ENCODE results near the gene H6PD. TPM values are rescaled to one million over a fixed set of nuclear protein-coding genes. Genes with fewer than 3 reads are reported as not detected.

H6PD gene
- total RNA-seq, 1 donor from 2014 or later: 31.5 TPM

DNA sequence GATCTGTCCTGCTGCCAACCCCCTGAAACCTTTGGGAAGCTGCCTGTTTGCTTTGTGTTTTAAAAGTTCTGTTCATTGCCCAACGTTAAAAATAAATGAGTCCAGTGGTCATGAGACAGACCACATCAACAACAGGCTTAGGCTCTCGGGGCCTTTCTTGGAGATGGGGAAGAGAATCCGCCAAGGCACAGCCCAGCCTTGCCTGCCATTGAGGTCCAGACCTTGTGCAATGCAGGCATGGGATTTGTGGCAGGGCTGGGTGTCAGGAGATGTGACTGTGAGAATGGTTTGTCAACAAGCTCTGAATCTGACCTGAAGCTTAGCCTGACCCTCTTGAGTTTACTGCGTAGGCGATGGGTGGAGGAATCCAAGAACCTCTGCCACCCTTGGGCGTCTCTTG, 62.3 kb downstream of the H6PD start:
- DNase-seq (ENCODE audit: low read depth): no peak

DNA sequence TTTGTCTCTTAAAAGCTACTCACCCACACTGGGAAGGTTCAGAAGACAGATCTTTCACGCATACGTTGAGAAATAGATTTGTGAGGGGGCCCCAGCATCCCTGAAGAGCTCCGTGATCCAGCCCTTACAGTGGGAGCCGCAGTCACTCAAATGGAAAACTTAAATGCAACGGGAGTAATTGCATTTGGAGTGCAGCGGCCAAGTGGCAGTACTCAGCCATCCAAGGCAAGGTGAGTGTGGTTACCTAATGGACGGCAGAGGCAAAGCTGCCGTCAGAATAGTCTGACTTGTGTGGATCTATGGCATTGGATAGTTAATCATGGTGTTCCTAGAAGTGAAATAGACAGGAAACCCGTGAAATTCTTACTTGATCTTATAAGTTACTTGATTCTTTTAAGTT, 63.3 kb downstream of the H6PD start:
- peak; percentile 27 for DNase-seq (ENCODE audit: low read depth)

DNA sequence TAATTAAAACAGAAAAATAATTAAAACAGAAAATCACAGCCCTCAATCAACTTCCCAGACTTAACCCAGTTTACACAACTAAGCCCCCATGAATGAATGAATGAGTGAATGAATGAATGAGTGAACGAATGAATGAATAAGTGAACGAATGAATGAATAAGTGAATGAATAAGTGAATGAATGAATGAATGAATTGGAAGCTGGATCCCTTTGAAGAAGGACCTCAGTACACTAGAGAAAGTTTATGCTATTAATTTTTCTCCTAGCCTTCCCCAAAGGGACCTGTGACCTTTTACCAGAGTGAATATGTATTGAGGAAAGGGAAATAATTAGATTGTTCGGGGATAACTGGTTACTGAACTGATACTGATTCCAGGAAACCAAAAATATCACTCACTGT, 63.7 kb downstream of the H6PD start:
- no peak for DNase-seq (ENCODE audit: low read depth)

DNA sequence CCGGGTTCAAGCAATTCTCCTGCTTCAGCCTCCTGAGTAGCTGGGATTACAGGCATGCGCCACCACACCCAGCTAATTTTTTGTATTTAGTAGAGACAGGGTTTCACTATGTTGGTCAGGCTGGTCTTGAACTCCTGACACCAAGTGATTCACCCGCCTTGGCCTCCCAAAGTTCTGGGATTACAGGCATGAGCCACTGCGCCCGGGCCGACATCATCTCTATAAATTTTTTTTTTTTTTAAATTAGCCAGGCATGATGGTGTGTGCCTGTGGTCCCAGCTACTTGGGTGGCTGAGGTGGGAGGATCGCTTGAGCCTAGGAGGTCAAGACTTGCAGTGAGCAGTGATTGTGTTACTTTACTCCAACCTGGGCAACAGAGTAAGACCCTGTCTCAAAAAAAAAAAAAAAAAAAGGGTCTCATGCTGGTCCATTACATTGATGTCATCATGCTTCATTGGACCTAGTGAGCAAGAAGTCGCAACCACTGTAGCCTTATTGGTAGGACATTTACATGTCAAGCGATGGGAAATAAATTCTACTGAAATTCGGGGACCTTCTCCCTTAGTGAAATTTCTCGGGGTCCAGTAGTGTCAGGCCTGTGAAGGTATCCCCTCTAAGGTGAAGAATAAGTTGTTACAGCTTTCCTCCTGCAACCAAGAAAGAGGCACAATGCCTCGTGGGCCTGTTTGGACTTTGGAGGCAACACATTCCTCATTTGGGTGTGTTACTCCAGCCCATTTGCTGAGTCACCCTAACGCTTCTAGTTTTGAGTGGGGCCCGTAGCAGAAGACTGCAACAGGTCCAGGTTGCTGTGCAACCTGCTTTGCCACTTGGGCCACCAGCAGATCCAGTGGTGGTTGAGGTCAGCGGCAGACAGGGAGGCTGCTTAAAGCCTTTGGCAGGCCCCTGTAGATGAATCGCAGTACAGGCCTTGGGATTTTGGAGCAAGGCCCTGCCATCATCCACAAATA, 65.3 kb downstream of the H6PD start:
- peak; percentile 84 for DNase-seq (ENCODE audit: low read depth)

DNA sequence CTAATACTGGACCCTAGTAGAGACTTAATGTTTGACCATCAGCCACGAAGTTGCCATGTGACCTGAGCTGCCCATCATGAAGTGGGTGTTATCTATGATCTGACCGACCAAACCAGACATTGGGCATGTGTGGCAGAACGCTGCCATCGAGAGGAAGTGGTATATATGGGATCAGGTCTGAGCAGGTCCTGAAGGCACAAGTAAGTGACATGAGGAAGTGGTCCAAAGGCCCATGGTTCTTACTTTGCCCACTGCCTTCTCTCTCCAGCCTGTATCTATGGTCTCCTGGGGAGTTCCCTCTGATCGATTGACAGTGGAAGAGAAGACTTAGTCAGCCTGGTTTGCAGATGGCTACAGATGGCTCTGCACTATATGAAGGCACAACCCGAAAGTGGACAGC, 66.0 kb downstream of the H6PD start:
- DNase-seq (ENCODE audit: low read depth): no peak

DNA sequence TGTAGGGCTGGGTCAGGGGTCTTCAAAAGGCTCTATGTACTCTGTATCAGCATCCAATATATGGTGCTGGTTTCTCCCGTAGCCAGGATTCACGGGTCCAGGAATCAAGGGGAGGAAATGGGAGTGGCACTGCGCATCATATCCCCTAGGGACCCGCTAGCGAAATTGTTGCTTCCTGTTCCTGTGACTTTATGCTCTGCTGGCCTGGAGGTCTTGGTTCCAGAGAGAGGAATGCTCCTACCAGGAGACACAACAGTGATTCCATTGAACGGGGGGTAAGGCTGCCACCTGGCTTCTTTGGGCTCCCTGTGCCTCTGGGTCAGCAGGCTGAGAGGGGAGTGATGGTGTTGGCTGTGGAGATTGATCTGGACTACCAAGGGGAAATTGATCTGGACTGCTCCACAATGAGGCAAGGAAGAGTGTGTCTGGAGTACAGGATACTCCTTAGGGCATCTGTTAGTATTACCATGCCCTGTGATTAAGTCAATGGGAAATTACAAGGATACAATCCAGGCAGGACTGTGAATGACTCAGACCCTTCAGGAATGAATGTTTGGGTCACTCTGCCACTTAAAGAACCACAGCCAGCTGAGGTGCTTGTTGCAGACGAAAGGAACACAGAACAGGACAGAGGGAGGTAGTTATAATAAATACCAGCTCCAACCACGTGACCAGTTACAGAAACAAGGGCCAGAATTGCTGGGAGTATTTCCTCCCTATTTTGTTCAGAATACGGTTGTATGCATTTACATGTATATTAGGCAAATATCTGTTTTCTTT, 68.4 kb downstream of the H6PD start:
- peak; percentile 99 for DNase-seq (ENCODE audit: low read depth)

DNA sequence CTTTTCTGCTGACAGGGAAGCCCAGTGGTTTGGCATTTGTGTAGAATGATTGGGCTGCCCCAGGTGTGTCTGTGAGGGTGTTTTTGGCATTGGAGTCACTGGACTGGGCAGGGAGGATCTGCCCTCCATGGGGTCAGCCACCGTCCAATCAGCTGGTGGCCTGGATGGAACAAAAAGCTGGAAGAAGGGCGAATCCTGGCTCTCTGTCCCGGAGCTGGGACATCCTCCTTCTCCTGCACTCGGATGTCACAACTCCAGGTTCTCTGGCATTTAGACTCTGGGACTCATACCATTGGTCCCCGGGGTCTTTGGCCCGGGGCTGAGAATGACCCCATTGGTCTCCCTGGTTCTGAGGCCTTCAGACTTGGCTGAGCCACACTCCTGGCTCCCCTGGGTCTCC, 69.3 kb downstream of the H6PD start:
- no peak for DNase-seq (ENCODE audit: low read depth)

DNA sequence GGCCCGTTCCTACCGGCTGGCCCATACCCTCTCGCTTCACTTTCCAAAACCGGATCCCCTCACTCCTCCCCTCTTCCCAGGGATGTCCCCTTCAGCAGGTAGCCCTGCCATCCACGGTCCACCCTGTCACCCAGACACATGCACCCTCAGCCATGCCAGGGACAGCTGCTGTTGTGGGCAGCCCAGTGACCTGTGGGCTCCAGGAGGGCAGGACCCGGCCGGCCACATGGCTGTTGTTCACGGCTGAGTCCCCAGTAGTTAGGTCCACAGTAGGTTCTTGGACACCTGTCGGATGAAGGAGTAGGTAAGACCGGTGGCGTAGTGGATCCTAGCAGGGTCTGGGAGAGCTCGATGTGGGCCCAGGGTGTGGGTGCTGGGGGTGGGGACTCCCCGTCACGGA, 70.6 kb downstream of the H6PD start:
- no peak for DNase-seq (ENCODE audit: low read depth)

DNA sequence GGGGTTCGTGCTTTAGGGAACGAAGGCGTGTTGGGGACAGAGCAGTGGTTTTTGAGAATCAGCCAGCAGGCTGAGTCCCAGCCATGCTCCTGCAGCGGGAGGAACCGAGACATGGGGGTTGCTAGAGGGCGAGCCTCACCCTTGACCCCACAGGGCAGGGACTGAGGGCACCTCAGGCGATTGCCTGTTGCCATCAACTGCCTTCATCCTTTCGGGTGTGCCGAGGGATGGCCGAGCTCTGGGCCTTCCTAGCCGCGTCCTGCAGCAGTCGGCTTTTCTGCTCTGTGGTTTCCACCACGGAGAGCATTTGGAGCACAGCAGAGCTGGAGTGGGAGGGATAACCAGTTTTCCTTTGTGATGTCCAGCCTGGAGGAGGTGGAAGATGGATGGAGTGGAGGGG, 71.4 kb downstream of the H6PD start:
- no peak for DNase-seq (ENCODE audit: low read depth)

DNA sequence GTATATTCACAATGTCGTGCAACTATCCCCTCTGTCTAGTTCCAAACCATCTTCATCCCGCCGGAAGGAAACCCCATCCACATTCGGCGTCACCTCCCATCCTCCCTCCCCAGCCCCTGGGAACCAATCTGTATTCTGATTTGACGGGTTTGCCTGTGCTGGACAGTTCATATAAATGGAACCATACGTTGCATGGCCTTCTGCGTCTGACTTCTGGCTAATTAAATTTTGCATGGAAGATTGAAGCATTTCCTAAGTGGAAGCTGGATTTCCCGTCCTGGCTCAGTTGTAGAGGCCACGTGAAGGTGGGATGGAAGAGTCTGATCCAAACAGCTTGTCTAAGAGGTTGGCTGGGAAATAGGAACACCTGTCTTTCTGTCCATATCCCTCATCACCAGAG, 72.7 kb downstream of the H6PD start:
- DNase-seq (ENCODE audit: low read depth): no peak

DNA sequence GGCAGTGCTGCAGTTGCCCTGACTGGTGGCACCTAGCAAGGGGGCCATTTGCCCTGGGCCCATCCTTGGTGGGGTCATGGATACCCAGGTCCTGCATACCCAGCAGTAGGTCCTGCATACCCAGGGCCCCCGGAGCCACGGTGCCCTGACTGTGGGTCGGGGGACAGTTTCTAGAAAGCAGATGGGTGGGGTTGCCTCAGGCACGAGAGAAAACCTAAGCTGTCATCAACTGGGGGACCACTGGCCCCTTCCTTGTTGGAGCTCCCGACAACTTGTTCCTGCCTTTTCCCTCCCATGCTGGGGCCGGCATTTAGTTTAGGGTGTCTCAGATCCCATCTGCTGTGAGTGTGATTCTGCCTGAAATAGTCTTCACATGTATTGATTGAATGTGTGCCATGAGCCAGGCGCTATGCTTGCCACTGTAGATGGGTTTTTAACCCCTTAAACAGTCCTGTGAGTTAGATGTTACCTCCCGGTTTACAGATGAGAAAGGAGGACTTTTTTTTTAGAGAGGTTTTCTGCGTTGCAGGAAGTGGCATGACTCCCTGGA, 73.7 kb downstream of the H6PD start:
- DNase-seq (ENCODE audit: low read depth): no peak

DNA sequence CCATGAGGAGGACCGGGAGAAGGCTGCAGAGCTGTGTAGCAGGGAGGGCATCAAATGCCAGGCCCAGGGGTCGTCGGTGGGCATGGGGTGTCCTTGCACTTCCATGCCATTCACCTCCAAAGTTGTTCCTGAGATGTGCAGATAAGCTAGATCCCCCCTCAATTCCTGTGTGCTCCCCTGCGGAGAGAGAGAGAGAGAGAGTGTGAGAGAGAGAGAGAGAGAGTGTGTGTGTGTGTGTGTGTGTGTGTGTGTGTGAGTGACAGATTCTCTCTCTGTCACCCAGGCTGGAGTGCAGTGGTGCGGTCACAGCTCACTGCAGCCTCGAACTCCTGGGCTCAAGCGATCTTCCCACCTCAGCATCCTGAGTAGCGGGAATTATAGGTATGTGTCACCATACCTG, 74.5 kb downstream of the H6PD start:
- no peak for DNase-seq (ENCODE audit: low read depth)

DNA sequence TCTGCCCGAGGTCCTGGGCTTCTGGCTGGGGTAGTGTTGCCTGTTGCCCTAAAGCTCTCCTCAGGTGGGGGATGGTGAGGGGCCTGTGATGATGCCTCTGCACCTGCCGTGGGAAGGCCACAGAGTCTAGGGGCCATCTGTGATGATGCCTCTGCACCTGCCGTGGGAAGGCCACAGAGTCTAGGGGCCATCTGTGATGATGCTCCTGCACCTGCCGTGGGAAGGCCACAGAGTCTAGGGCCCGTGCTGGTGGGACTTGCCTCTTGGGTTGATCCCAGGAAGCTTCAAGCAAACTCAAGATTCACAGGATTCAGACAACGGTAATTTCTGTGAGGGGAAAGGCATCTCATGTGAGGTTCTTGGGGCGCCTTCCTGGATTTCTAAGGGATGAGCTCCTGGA, 75.4 kb downstream of the H6PD start:
- DNase-seq (ENCODE audit: low read depth): no peak

DNA sequence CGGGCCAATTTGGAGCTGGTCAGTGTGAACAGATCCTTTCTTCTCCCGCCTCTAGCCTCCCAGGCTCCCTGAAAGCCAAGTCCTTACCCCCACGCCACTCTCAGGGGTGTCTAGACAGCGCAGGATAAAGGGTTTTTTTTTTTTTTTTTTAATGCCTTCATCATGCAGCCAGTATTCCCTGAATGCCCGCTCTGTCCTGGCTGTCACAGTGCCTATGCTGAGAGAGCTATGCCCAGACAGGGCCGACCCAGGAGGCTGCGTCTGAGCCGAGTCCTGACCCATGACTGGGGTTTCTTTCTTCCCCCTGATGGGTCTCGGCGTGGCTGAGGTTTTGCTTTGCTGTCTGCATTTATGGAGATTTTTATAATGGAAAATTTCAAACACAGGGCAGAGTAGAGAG, 76.5 kb downstream of the H6PD start:
- DNase-seq (ENCODE audit: low read depth): no peak

DNA sequence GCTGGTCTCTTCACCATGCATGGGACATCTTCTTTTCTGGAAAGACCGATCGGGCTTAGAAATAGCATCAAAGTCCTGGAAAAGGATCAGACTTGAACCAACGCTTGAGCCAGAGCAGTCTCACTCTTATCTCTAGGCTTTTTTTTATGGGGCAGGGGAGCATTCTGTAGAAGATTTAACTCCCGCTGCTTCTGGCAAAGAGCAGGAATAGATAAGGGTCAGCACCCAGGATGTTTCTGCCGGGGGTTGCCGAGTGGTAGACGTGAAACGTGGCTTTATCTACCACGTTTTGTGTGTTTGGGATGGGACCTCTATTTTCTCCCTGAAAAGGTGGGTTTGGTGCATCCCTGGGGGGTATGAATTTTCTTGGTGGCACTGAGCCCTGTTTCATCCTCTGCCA, 76.9 kb downstream of the H6PD start:
- no peak for DNase-seq (ENCODE audit: low read depth)

DNA sequence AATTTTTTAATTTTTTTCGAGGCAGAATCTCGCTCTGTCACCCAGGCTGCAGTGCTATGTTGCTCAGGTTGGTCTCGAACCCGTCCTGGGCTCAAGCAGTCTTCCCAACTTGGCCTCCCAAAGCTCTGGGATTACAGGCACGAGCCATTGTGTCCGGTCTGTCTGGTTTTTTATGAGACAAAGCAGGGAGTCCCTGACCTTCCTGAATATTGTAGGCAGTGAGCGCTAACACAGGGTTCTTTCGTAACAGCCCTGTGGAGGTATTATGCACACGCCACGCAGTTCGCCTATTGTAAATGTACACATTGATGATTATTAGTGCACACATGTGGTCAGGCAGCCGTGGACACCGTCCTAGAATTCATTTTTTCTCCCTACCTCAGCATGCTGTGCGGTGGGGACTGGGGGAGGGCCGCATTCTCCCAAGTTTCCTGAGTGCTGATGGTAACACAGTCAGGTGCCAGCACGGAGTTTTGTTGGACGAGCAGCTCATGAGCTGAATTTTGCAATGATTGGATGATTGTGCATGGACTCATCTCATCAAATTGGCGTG, 77.7 kb downstream of the H6PD start:
- DNase-seq (ENCODE audit: low read depth): no peak

DNA sequence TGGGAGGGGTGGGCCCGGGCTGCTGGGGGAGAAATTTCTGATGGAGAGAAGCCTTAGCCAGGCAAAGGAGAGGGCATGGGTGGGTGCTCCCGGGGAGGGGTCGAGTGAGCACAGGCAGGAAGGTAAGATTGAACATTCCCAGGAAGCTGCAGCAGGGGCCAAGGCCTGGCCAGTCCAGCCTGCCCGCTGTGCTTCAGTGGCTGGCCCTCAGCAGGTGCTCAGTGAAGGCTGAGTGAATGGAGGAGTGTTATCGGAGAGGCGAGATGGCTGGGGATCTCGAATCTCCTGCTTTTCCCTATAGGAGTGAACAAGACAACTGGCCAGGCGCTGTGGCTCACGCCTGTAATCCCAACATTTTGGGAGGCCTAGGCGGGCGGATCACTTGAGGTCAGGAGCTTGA, 79.0 kb downstream of the H6PD start:
- no peak for DNase-seq (ENCODE audit: low read depth)

DNA sequence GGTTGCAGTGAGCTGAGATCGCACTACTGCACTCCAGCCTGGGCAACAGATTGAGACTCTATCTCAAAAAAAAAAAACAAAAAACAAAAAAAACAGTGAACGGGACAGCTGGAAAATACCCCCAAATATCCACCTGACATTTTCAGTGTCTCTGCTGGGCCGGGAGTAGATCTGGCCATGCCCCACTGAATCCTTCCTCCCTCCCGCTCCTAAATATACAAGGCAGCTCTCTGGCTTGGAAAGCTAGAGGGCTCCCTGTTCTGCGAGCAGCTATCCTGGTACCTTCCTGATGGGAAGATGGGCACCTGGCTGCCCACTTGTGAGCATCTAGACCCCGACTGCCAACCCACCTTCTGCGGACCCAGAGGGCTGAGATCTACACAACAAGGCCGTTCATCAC, 79.5 kb downstream of the H6PD start:
- DNase-seq (ENCODE audit: low read depth): no peak

DNA sequence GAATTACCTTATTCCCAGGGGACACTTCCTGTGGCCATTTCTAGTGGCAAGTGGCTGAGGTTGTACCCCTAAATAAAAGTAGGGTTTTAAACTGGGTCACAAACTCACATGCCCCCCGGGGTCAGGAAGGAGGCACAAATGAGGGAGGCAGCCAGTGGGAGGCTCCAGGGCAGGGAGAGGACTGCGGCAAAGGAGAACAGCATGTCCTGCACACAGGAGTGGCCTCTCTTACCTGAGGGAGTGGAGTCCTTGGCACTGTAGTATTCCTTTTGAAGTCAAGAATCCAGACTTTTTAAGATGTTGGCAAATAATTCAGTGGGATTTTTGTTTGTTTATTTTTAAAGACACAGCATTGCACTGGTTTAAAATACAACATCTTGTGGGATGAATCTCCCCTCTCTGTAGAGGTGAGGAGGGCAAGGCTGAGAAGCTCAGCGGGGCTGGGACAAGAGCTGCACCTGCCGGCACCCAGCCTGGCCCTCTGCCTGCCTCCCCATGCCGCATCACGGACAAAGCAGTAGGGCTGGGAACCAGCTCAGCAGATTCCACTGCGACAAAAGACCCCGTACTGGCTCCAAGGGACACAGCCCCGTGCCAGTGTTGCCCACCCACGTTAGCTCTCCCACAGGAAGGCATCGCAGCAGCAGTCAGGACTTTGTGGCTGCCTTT, 80.3 kb downstream of the H6PD start:
- no peak for DNase-seq (ENCODE audit: low read depth)

DNA sequence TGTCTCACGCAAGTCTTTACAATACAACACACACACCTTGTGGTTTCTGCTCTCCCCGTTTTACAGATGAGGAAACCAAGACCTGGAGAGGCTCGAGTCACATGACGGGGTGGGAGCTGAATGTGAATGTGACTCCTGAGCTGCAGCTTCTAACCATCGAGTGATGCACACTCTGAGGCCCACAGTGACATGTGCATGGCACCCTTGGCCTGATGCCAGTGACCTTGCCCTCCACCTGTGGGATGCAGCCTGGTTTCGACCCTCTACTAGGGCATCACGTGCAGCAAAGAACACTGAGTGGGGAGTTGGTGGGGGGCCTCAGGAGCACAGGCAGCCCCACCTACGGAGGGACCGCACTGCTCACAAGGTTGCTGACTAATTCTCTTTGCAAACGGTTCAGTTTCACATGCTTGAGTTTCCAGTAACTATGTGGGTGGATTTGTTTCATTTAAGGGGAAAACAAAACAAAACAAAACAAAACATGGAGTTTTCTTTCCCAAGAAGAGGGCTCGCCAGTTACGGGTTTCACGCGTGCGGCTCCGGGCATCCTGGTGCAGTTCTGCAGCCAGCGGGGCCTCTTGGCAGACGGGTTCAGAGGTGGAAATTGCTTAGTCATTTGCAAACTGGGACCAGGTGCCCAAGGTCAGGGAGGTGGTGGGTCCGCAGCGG, 81.0 kb downstream of the H6PD start:
- DNase-seq (ENCODE audit: low read depth): peak; percentile 98

DNA sequence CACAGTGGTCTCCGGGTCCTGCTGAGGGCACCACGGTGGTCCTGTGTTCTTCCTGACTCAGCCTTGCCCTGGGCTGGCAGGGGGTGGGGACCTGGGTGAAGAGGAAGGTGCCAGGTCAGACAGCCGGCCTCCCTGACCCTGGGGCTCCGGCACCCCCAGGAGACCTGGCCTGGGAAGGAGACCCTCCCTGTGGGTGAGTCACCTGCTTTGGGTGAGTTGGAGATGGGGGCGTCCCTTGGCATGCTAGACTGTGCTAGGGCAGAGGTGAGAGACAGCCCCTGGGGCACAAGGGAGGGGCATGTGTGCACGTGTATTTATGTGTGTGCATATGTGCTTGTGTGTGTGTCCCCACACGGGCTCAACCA, 81.5 kb downstream of the H6PD start:
- DNase-seq (ENCODE audit: low read depth): peak; percentile 70

Measured in renal cortical epithelial cell (primary cell).